Duodenal mucosa (tissue), 2 donors: Measurements from ENCODE around the gene TSHZ2.

ENCODE experiments used
- H3K27ac ChIP-seq: one replicate; pipeline ENCODE4 v1.7.0; 2013; ENCODE audit warnings: low read depth, low read length
- H3K27me3 ChIP-seq, 2 donors: one replicate each; pipeline ENCODE4 v1.7.0; 2013; ENCODE audit warnings: low read length in 2 of 2, control low read depth in 1 of 2; ENCODE audit not compliant: insufficient read depth in 2 of 2, control insufficient read depth in 1 of 2
- H3K36me3 ChIP-seq, 2 donors: one replicate each; pipeline ENCODE4 v1.7.0; 2013; ENCODE audit warnings: low read length in 2 of 2, control low read depth in 1 of 2; ENCODE audit not compliant: insufficient read depth in 2 of 2, control insufficient read depth in 1 of 2
- H3K4me1 ChIP-seq, 2 donors: one replicate each; pipeline ENCODE4 v1.7.0; 2013; ENCODE audit warnings: low read length in 2 of 2, control low read depth in 1 of 2; ENCODE audit not compliant: insufficient read depth in 2 of 2, control insufficient read depth in 1 of 2
- H3K4me3 ChIP-seq, 2 donors: one replicate each; pipeline ENCODE4 v1.7.0; 2013; ENCODE audit warnings: low read length in 2 of 2, low read depth in 1 of 2
- H3K9ac ChIP-seq, 2 donors: one replicate each; pipeline ENCODE4 v1.7.0; 2013; ENCODE audit warnings: low read length in 2 of 2, low read depth in 1 of 2
- H3K9me3 ChIP-seq, 2 donors: one replicate each; pipeline ENCODE4 v1.7.0; 2013; ENCODE audit warnings: low read length in 2 of 2, control low read depth in 1 of 2; ENCODE audit not compliant: control insufficient read depth in 1 of 2

Gene TSHZ2

GRCh38 chr20:53349730-53350129 is 377.6 kb downstream of the TSHZ2 start:
- H3K27me3 ChIP-seq = no peaks in the 10 kb centered on the region
- no peak overlapping the region for H3K4me3 ChIP-seq
- H3K27ac ChIP-seq = no peak overlapping the region
- no peaks in the 10 kb centered on the region for H3K9me3 ChIP-seq
- H3K4me1 ChIP-seq = no peaks in the 10 kb centered on the region
- no peaks in the 10 kb centered on the region for H3K36me3 ChIP-seq
- H3K9ac ChIP-seq = no peak overlapping the region

DNA sequence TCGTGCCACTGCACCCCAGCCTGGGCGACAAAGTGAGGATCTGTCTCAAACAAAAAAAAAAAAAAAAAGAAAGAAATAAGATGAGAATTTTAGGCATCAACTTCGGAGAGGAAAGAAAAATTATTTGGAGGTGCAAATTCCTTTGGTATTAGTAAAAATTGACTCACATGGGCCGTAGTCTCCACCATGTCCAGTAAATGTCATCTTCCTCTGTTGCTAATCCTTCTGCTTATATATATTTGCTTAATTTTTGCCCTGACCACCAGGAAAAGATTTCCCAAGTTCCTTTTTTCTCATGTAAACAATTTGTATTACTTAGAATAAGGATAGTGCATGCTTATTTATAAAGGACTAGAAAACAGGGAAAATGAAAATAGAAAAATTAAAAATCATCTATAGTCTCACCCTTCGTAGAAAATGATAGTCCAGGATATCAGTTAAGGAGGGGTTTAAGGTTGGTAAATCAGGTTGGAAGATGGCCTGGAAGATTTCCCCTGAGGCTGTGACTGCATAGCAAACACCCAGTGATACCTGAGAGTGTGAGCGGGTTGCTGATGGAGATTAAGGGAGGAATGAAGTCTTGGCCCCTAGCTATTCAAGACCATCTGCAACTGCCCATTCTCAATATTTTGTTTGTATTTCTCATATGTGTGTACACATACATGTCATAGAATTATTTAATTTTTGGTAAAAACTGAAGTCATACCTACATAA is 380.7 kb downstream of the TSHZ2 start:
- Histone ChIP-seq H3K36me3 (no peaks in the 10 kb centered on the region), H3K27me3 (no peaks in the 10 kb centered on the region), H3K27ac (no peak overlapping the region), H3K9ac (no peak overlapping the region), H3K9me3 (peaks cover 6 to 13% of the 10 kb centered on the region in 2 donors), H3K4me1 (no peaks in the 10 kb centered on the region), H3K4me3 (no peak overlapping the region)

GRCh38 chr20:53354314-53354713 is 382.2 kb downstream of the TSHZ2 start:
- no peaks in the 10 kb centered on the region for H3K4me1 ChIP-seq
- H3K9me3 ChIP-seq = peaks cover 6 to 13% of the 10 kb centered on the region in 2 donors
- H3K9ac ChIP-seq = no peak overlapping the region
- no peak overlapping the region for H3K4me3 ChIP-seq
- no peaks in the 10 kb centered on the region for H3K27me3 ChIP-seq
- no peaks in the 10 kb centered on the region for H3K36me3 ChIP-seq
- H3K27ac ChIP-seq = no peak overlapping the region

DNA sequence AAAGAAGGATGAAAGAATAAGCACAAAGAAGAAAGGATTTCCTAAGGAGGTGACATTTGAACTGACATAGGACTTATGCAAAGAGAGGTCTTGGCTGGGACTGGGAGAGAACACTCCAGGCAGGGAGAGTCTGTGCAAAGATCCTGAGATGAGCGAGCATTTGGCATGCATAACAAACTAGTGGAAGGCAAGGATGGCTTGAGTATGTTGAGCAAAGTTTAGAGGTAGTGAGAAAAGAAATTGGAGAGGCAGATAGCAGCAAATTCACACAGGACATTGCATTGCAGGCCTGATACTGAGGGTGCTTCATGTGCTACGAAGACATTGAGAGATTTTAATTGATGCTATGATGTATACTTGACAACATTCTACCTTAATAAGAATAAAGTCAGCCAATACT is 383.6 kb downstream of the TSHZ2 start:
- H3K27me3 ChIP-seq = no peaks in the 10 kb centered on the region

DNA sequence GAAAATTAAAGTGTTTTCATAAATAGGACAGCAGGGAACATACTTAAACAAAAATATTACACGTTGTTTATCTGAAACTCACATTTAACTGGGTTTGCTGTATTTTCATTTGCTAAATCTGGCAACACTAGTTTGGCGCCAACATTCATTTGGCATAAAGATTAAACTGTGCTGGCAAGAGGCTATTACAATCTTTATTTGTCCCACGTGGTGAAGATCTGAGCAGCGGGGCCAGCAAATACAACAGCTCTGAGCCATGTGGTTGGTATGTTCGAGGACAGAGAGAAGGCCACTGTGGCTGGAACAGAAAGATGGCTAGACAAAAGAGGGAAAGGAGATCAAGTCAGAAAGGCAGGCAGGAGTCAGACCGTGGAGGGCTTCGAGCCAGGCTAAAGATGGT is 387.3 kb downstream of the TSHZ2 start:
- Histone ChIP-seq H3K9me3 (peaks cover 6 to 13% of the 10 kb centered on the region in 2 donors), H3K9ac (no peak overlapping the region), H3K4me1 (no peaks in the 10 kb centered on the region), H3K4me3 (no peak overlapping the region), H3K36me3 (no peaks in the 10 kb centered on the region), H3K27ac (no peak overlapping the region), H3K27me3 (no peaks in the 10 kb centered on the region)

More for the DNA sequence above, 383.6 kb downstream of the TSHZ2 start:
- Histone ChIP-seq H3K27ac (no peak overlapping the region), H3K9ac (no peak overlapping the region), H3K36me3 (no peaks in the 10 kb centered on the region), H3K9me3 (peaks cover 6 to 13% of the 10 kb centered on the region in 2 donors), H3K4me3 (no peak overlapping the region), H3K4me1 (no peaks in the 10 kb centered on the region)

DNA sequence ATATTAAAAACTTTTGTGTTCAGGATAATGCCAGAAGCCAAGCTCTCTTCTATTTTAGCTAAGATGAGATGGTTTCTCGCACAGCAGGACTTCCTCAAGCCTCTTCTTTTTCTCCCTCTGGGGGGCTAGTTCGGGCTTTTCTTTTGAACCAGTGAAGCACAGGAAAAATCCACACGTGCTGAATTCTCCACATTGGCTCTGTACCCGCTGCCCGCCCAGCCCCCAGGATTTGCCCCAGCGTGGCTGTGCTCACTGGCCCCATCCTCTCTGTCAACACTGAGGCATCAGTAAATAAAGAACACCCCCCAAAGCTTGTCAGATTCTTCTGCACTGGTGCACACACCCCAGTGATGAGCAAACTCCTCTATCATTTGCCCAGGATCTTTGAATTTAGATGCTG is 388.7 kb downstream of the TSHZ2 start:
- Histone ChIP-seq H3K4me3 (no peak overlapping the region), H3K9me3 (peaks cover 1 to 7% of the 10 kb centered on the region in 2 donors), H3K9ac (no peak overlapping the region), H3K27me3 (no peaks in the 10 kb centered on the region), H3K36me3 (no peaks in the 10 kb centered on the region), H3K4me1 (peaks cover 0 to 8% of the 10 kb centered on the region in 2 donors), H3K27ac (no peak overlapping the region)

GRCh38 chr20:53362736-53363135 is 390.6 kb downstream of the TSHZ2 start:
- Histone ChIP-seq H3K9ac (no peak overlapping the region), H3K4me3 (no peak overlapping the region), H3K4me1 (peaks cover 0 to 9% of the 10 kb centered on the region in 2 donors), H3K36me3 (no peaks in the 10 kb centered on the region), H3K27ac (no peak overlapping the region), H3K27me3 (no peaks in the 10 kb centered on the region), H3K9me3 (no peaks in the 10 kb centered on the region)

DNA sequence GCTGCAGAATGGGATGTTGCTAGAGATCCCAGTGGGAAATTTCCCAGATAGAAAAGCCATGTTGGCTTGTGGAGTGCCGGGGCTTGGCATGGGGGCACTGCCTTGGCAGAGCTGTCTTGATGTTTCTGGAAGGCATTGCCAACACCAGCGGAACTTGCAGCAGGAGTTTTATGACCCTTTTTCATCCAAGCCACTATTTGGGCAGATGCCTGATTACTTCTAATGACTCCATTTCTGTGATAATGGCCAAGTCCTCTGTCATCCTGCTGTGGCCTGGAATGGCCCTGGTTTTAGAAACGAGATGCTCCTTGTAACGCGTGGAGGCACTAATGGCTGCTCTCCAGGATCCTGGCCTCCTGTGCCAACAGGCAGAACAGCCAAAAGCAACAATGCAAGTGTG is 392.5 kb downstream of the TSHZ2 start:
- H3K9ac ChIP-seq = no peak overlapping the region
- H3K27ac ChIP-seq = no peak overlapping the region
- H3K4me3 ChIP-seq = no peak overlapping the region
- H3K9me3 ChIP-seq = no peaks in the 10 kb centered on the region
- no peaks in the 10 kb centered on the region for H3K27me3 ChIP-seq
- H3K36me3 ChIP-seq = no peaks in the 10 kb centered on the region
- peaks cover 0 to 9% of the 10 kb centered on the region in 2 donors for H3K4me1 ChIP-seq

DNA sequence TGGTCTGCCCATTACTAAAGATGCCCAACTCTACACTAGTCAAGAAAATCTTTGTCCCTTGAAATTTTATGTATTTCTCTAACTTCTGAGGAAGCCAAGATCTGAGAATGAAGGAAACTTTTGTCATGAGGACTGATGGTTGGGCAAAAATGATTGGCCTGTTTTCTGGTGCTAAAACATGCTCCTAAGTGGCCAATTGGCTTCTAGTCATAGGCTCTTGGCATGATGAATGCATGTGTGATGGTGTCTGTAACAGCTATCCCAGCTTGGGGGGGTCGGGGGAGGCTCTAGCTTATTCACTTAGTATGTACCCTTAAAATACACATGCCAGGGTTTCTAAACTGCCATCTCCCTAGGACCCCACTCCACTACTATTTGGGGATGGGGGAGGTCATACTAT is 392.9 kb downstream of the TSHZ2 start:
- Histone ChIP-seq H3K36me3 (no peaks in the 10 kb centered on the region), H3K9ac (no peak overlapping the region), H3K27ac (no peak overlapping the region), H3K9me3 (no peaks in the 10 kb centered on the region), H3K4me1 (peaks cover 0 to 9% of the 10 kb centered on the region in 2 donors), H3K27me3 (no peaks in the 10 kb centered on the region), H3K4me3 (no peak overlapping the region)

DNA sequence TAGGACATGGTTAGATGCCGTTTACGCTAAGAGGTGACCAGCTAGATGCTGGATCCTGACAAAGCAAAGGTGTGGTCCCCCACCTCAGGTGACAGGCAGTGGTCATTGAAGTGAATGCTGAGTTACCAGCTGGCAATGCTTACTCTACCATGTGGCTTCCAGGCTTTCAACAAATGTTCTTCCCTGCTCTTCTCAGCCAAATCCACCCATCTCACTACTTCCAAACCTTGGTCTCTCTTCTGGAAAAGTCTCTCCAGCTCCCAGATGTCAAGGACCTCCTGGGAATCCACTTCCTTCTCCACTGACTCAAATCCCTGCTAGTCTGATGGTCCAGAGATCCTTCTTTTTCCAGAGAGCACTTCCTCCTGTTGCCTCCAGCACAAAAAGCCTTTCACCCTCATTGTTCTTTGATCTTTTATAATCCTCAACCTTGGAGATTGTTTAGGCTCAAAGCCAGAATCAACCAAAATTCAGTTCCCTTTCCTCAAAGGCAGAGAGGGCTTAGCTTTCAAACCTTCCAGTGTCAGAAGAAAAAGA is 393.4 kb downstream of the TSHZ2 start:
- no peak overlapping the region for H3K4me3 ChIP-seq
- H3K4me1 ChIP-seq = peaks cover 1 to 9% of the 10 kb centered on the region in 2 donors
- H3K36me3 ChIP-seq = no peaks in the 10 kb centered on the region
- H3K9me3 ChIP-seq = no peaks in the 10 kb centered on the region
- no peaks in the 10 kb centered on the region for H3K27me3 ChIP-seq
- no peak overlapping the region for H3K9ac ChIP-seq
- no peak overlapping the region for H3K27ac ChIP-seq
